Common myeloid progenitor, CD34-positive (primary cell): Measurements from ENCODE around the gene ZMYND11.

Experiments
- CTCF ChIA-PET: fragments of 350-600 bp; sonication (Branson Sonifier 250); formaldehyde crosslinking; loops from one replicate; lab custom pipeline; 2021; ENCODE audit warnings: antibody characterized with exemption; lab: Charles Lee
- POLR2A ChIA-PET: fragments of 350-600 bp; sonication (Branson Sonifier 250); formaldehyde crosslinking; loops from one replicate; lab custom pipeline; 2021; ENCODE audit warnings: antibody characterized with exemption; lab: Charles Lee
- DNase-seq, 3 donors: peaks; one replicate each; pipeline versions ENCODE4 v3.0.0 to v3.0.0-alpha.2; 2013
- H3K27ac ChIP-seq, 2 experiments: 1 replicate in 1 of 2; 2 replicates in 1 of 2; pipeline ENCODE4 v1.7.0; 2013; ENCODE audit warnings: inconsistent platforms in 2 of 2, low read length in 2 of 2, mild to moderate bottlenecking in 2 of 2, low read depth in 1 of 2, moderate library complexity in 1 of 2; ENCODE audit not compliant: severe bottlenecking in 2 of 2, insufficient read depth in 1 of 2, poor library complexity in 1 of 2
- H3K27me3 ChIP-seq, 5 experiments: replicated peaks in 2 of 5; 1 replicate in 3 of 5; 2 replicates in 2 of 5; pipeline versions ENCODE4 v1.6.1 to v1.7.0; 2013; ENCODE audit warnings: low read length in 4 of 5, mild to moderate bottlenecking in 2 of 5, moderate library complexity in 2 of 5, inconsistent platforms in 1 of 5; ENCODE audit not compliant: insufficient read depth in 5 of 5, control insufficient read depth in 4 of 5
- H3K36me3 ChIP-seq, 4 experiments: 1 replicate in 2 of 4; 2 replicates in 2 of 4; pipeline versions ENCODE4 v1.6.1 to v1.7.0; 2013; ENCODE audit warnings: low read length in 3 of 4, control low read depth in 1 of 4, mild to moderate bottlenecking in 1 of 4; ENCODE audit not compliant: control insufficient read depth in 4 of 4, insufficient read depth in 4 of 4
- H3K4me1 ChIP-seq, 4 experiments: 1 replicate in 3 of 4; 2 replicates in 1 of 4; pipeline versions ENCODE4 v1.6.1 to v1.7.1; 2013; ENCODE audit warnings: low read length in 3 of 4, mild to moderate bottlenecking in 3 of 4, control low read depth in 1 of 4, inconsistent platforms in 1 of 4, moderate library complexity in 1 of 4; ENCODE audit not compliant: control insufficient read depth in 4 of 4, insufficient read depth in 4 of 4; ENCODE audit errors: control extremely low read depth in 1 of 4
- H3K4me3 ChIP-seq, 7 experiments: 1 replicate in 4 of 7; 2 replicates in 3 of 7; pipeline versions ENCODE4 v1.5.1 to v1.7.0; 2013; ENCODE audit warnings: mild to moderate bottlenecking in 7 of 7, low read length in 6 of 7, moderate library complexity in 6 of 7, inconsistent platforms in 2 of 7, low read depth in 2 of 7, control low read depth in 1 of 7; ENCODE audit not compliant: insufficient read depth in 4 of 7, control insufficient read depth in 1 of 7; ENCODE audit errors: extremely low read depth in 1 of 7
- H3K9me3 ChIP-seq, 5 experiments: 1 replicate in 4 of 5; 2 replicates in 1 of 5; pipeline versions ENCODE4 v1.6.1 to v1.7.1; 2013; ENCODE audit warnings: low read length in 4 of 5, mild to moderate bottlenecking in 2 of 5, inconsistent platforms in 1 of 5, low read depth in 1 of 5, moderate library complexity in 1 of 5; ENCODE audit not compliant: control insufficient read depth in 4 of 5, insufficient read depth in 2 of 5; ENCODE audit errors: control extremely low read depth in 1 of 5
- WGBS: methylation state at CpG from one replicate; pipeline ENCODE4 v1.1.5; 2013; ENCODE audit not compliant: insufficient coverage; 5-methylcytosine and 5-hydroxymethylcytosine counted together

Gene ZMYND11

DNA sequence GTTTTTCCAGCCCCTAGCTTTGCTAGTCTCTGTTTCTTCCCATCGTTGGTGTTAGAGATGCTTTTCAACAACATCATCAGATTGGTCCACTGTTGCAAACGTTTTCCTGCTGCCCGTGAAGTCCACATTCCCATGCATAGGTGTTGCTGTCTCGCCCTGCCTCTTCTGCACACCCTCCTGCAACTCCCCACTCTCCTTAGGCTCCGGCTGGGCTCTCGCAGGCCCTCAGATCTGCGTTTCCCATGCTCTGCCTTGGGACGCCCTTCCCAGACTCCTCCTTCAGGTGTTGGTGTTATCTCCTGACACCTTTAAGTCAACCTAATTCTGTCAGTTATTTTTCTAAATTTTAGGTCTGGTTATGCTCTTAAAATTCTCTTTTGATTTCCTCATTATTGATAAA is 55.0 kb downstream of the ZMYND11 start:
- CTCF ChIA-PET = no interaction called here
- no peaks in the 10 kb centered on the region for H3K4me1 ChIP-seq
- POLR2A ChIA-PET = no interaction called here
- H3K27me3 ChIP-seq = no peaks in the 10 kb centered on the region
- H3K27ac ChIP-seq = no peak overlapping the region
- H3K36me3 ChIP-seq = peaks cover 3 to 21% (median 11%) of the 10 kb centered on the region in 4 experiments
- WGBS = 97% methylated on average over 8 of the region's 8 CpGs
- H3K4me3 ChIP-seq = no peak overlapping the region
- H3K9me3 ChIP-seq = peaks cover 0 to 2% (median 0%) of the 10 kb centered on the region in 5 experiments
- DNase-seq = no peak

- ChIA-PET POLR2A (no interaction called here), CTCF (no interaction called here)
- WGBS = 78% methylated on average over 3 of the region's 9 CpGs
- peaks cover 0 to 2% (median 0%) of the 10 kb centered on the region in 5 experiments for H3K9me3 ChIP-seq
- H3K4me3 ChIP-seq = no peak overlapping the region
- DNase-seq = no peak
- H3K27ac ChIP-seq = no peak overlapping the region
- peaks cover 0 to 4% (median 0%) of the 10 kb centered on the region in 4 experiments for H3K4me1 ChIP-seq
- H3K27me3 ChIP-seq = no peaks in the 10 kb centered on the region
- H3K36me3 ChIP-seq = peaks cover 5 to 22% (median 13%) of the 10 kb centered on the region in 4 experiments
Observed at GRCh38 chr10:191703-192518, 56.7 kb downstream of the ZMYND11 start.

GRCh38 chr10:194281-194680 is 59.0 kb downstream of the ZMYND11 start:
- WGBS = no CpG with 5 or more reads among the region's 5 CpGs
- Histone ChIP-seq H3K4me3 (no peak overlapping the region), H3K27me3 (no peaks in the 10 kb centered on the region), H3K36me3 (peaks cover 3 to 22% (median 14%) of the 10 kb centered on the region in 4 experiments), H3K27ac (no peak overlapping the region), H3K9me3 (peaks cover 0 to 2% (median 0%) of the 10 kb centered on the region in 5 experiments), H3K4me1 (peaks cover 0 to 4% (median 0%) of the 10 kb centered on the region in 4 experiments)
- no peak for DNase-seq
- POLR2A ChIA-PET = no interaction called here
- CTCF ChIA-PET = no interaction called here

DNA sequence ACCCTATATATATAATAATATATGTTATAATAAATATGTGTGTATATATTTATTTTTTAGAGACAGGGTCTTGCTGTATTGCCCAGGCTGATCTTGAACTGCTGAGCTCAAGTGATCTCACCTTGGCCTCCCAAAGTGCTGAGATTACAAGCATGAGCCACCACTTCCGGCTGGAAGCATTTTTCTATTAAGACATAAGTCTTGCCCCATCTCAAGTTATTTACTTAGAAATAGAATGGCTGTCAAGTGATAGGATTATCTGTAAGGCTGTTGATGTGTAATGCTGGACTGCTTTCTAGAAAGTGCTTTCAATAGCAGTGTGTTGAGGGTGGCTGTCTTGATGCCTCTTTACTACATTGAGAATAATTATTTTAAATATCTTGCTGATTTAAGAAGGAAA is 65.2 kb downstream of the ZMYND11 start:
- Histone ChIP-seq H3K9me3 (no peaks in the 10 kb centered on the region), H3K4me3 (no peak overlapping the region), H3K27me3 (no peaks in the 10 kb centered on the region), H3K27ac (no peak overlapping the region), H3K4me1 (peaks cover 0 to 4% (median 0%) of the 10 kb centered on the region in 4 experiments), H3K36me3 (peaks cover 0 to 10% (median 3%) of the 10 kb centered on the region in 4 experiments)
- POLR2A ChIA-PET = no interaction called here
- no peak for DNase-seq
- CTCF ChIA-PET = no interaction called here
- no CpG with 5 or more reads among the region's 1 CpG for WGBS

DNA sequence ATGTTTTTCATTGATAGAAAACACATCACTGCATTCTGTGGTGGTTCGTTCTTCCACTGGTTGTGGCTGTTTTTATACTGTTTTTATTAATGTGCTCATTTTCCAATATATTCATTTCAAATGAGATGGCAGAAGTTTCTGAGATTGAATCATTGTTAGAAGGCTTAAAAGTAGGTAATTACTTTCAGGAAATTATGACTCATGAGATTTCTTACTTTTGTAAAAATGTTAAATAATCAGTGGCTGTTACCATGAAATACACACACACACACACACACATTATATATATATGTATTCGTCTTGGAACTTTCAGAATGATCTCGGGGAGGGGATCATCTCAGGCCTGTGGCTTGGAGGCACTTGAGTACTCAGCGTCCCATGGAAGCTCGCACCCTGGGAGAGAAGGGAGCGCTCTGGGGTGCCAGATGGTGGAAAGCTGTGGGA is 66.1 kb downstream of the ZMYND11 start:
- peak in 2 of 3 donors; percentile 5 to 12 for DNase-seq
- Histone ChIP-seq H3K27ac (no peak overlapping the region), H3K27me3 (no peaks in the 10 kb centered on the region), H3K4me1 (peaks cover 0 to 4% (median 0%) of the 10 kb centered on the region in 4 experiments), H3K9me3 (no peaks in the 10 kb centered on the region), H3K36me3 (peaks cover 0 to 4% (median 3%) of the 10 kb centered on the region in 4 experiments), H3K4me3 (no peak overlapping the region)
- no CpG with 5 or more reads among the region's 6 CpGs for WGBS
- POLR2A ChIA-PET = no interaction called here
- CTCF ChIA-PET = no interaction called here

GRCh38 chr10:208616-209015 is 73.4 kb downstream of the ZMYND11 start:
- Histone ChIP-seq H3K9me3 (no peaks in the 10 kb centered on the region), H3K27ac (no peak overlapping the region), H3K27me3 (no peaks in the 10 kb centered on the region), H3K4me1 (no peaks in the 10 kb centered on the region), H3K36me3 (peaks cover 0 to 12% (median 2%) of the 10 kb centered on the region in 4 experiments), H3K4me3 (no peak overlapping the region)
- 100% methylated on average over 2 of the region's 4 CpGs for WGBS
- ChIA-PET POLR2A (no interaction called here), CTCF (no interaction called here)
- DNase-seq = no peak

GRCh38 chr10:209357-209756 is 74.1 kb downstream of the ZMYND11 start:
- POLR2A ChIA-PET = no interaction called here
- WGBS = 100% methylated on average over 2 of the region's 6 CpGs
- no peak overlapping the region for H3K4me3 ChIP-seq
- CTCF ChIA-PET = no interaction called here
- peaks cover 0 to 12% (median 2%) of the 10 kb centered on the region in 4 experiments for H3K36me3 ChIP-seq
- DNase-seq = peak; percentile 5 to 20 (median 19)
- no peaks in the 10 kb centered on the region for H3K27me3 ChIP-seq
- H3K4me1 ChIP-seq = no peaks in the 10 kb centered on the region
- no peak overlapping the region for H3K27ac ChIP-seq
- no peaks in the 10 kb centered on the region for H3K9me3 ChIP-seq
